CD4-positive, alpha-beta T cell (primary cell): ENCODE measurements around the gene GCLC. TPM values are rescaled to one million over a fixed set of nuclear protein-coding genes. Genes with fewer than 3 reads are reported as not detected.

Experiments
- ATAC-seq: fragments of 200-7000 bp; cut with Tn5 transposase; one replicate; pipeline ENCODE4 v1.10.0; 2022; ENCODE audit warnings: mild to moderate bottlenecking; ENCODE audit not compliant: poor library complexity
- CTCF ChIA-PET: fragments of 350-600 bp; sonication (Branson Sonifier 250); formaldehyde crosslinking; loops from one replicate; lab custom pipeline; 2021; ENCODE audit warnings: antibody characterized with exemption, inconsistent platforms; lab: Charles Lee
- POLR2A ChIA-PET: fragments of 350-600 bp; sonication (Branson Sonifier 250); formaldehyde crosslinking; loops from one replicate; lab custom pipeline; 2021; ENCODE audit warnings: antibody characterized with exemption, inconsistent platforms; lab: Charles Lee
- DNase-seq, 14 experiments: peaks; one replicate each; pipeline ENCODE4 v3.0.0-alpha.2; 2013 to 2020; ENCODE audit warnings: mixed read lengths in 2 of 14
- H3K27ac ChIP-seq, 2 donors: one replicate each; pipeline versions ENCODE4 v1.5.1 to v1.7.0; 2013; ENCODE audit warnings: low read length in 2 of 2, low read depth in 1 of 2, mild to moderate bottlenecking in 1 of 2
- H3K27me3 ChIP-seq, 2 experiments: 1 replicate in 1 of 2; 2 replicates in 1 of 2; pipeline versions ENCODE4 v1.6.1 to v1.7.0; 2013; ENCODE audit warnings: low read length in 2 of 2, control low read depth in 1 of 2, mild to moderate bottlenecking in 1 of 2, moderate library complexity in 1 of 2; ENCODE audit not compliant: insufficient read depth in 2 of 2, control insufficient read depth in 1 of 2
- H3K36me3 ChIP-seq: one replicate; pipeline ENCODE4 v1.6.1; 2013; ENCODE audit warnings: low read length, control low read depth; ENCODE audit not compliant: insufficient read depth
- H3K4me1 ChIP-seq: one replicate; pipeline ENCODE4 v1.6.1; 2013; ENCODE audit warnings: low read length, control low read depth; ENCODE audit not compliant: insufficient read depth
- H3K4me3 ChIP-seq: one replicate; pipeline ENCODE4 v1.5.1; 2013; ENCODE audit warnings: mild to moderate bottlenecking, low read length, moderate library complexity
- H3K9me3 ChIP-seq, 2 experiments: 1 replicate in 1 of 2; 2 replicates in 1 of 2; pipeline versions ENCODE4 v1.6.1 to v1.7.0; 2013; ENCODE audit warnings: low read length in 2 of 2, mild to moderate bottlenecking in 2 of 2, control low read depth in 1 of 2, moderate library complexity in 1 of 2; ENCODE audit not compliant: control insufficient read depth in 1 of 2, insufficient read depth in 1 of 2
- H3K27ac Mint-ChIP-seq: one replicate; pipeline ENCODE4 v1.8.0; 2020; ENCODE audit warnings: mixed read lengths
- H3K27me3 Mint-ChIP-seq: one replicate; pipeline ENCODE4 v1.8.0; 2021; ENCODE audit warnings: mixed read lengths
- H3K36me3 Mint-ChIP-seq: one replicate; pipeline ENCODE4 v1.8.0; 2021; ENCODE audit warnings: low read depth, mixed read lengths
- H3K4me1 Mint-ChIP-seq: one replicate; pipeline ENCODE4 v1.8.0; 2021; ENCODE audit warnings: low read depth, mixed read lengths
- H3K4me3 Mint-ChIP-seq: one replicate; pipeline ENCODE4 v1.8.0; 2020; ENCODE audit warnings: mild to moderate bottlenecking, mixed read lengths
- H3K9me3 Mint-ChIP-seq: one replicate; pipeline ENCODE4 v1.8.0; 2020; ENCODE audit warnings: mixed read lengths
- intact Hi-C, 2 experiments: fragments of 100-400 bp; cut with DNase I in 1 of 2; cut with micrococcal nuclease in 1 of 2; formaldehyde crosslinking; loops; one replicate each; pipeline versions ENCODE4 v1.15.1 to v1.9.0; 2023 to 2025; cut with DNase I, micrococcal nuclease
- total RNA-seq, 174 experiments: library from RNA in 2 of 174; stranded (reverse) in 2 of 174; gene quantifications; one replicate each; pipeline ENCODE4 v1.2.3 and lab custom pipeline; 2021 to 2026
- TF ChIP-seq, protein P1 (sequence below): fragments of 200-600 bp; IDR thresholded peaks from one replicate; pipeline ENCODE4 v1.8.0; 2022; ENCODE audit warnings: antibody characterized with exemption, mild to moderate bottlenecking

GCLC gene
- total RNA-seq, 2 experiments from 2014 or later, result 8.9 to 10.1 TPM

DNA sequence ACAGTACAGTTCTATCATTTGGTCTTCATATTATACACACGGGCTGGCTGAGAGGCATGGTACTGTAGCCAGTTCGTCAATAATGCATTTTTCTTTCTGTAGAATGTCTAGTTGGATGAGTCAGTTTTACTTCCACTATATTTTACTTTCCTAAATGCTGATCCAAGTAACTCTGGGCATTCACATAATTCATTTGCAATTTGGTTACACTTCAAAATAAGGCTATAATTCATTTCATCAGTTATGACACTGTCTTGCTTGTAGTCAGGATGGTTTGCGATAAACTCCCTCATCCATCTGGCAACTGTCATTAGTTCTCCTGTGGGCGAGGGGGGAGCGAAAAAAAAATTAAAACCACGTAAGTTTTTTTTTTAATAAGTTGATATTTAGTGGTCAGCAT, 46.3 kb downstream of the GCLC start:
- no peak overlapping the region for H3K4me3 ChIP-seq
- ChIA-PET CTCF (no interaction called here), POLR2A (no interaction called here)
- Mint-ChIP-seq H3K4me3 (no peak overlapping the region), H3K36me3 (peaks cover 41% of the 10 kb centered on the region), H3K4me1 (no peaks in the 10 kb centered on the region), H3K9me3 (no peaks in the 10 kb centered on the region), H3K27ac (no peak overlapping the region), H3K27me3 (peaks cover 5% of the 10 kb centered on the region)
- intact Hi-C loops, result loop anchor here in 1 of 2 experiments (5.0 kb wide), 1 partner anchor 44 kb away; no protein-coding TSS in a partner anchor
- no peak for DNase-seq
- no peak for ATAC-seq
- no peaks in the 10 kb centered on the region for H3K4me1 ChIP-seq
- no peaks in the 10 kb centered on the region for H3K27me3 ChIP-seq
- no peaks in the 10 kb centered on the region for H3K9me3 ChIP-seq
- H3K36me3 ChIP-seq, result peaks cover 17% of the 10 kb centered on the region
- no peak overlapping the region for H3K27ac ChIP-seq
- TF ChIP-seq, protein P1, sequence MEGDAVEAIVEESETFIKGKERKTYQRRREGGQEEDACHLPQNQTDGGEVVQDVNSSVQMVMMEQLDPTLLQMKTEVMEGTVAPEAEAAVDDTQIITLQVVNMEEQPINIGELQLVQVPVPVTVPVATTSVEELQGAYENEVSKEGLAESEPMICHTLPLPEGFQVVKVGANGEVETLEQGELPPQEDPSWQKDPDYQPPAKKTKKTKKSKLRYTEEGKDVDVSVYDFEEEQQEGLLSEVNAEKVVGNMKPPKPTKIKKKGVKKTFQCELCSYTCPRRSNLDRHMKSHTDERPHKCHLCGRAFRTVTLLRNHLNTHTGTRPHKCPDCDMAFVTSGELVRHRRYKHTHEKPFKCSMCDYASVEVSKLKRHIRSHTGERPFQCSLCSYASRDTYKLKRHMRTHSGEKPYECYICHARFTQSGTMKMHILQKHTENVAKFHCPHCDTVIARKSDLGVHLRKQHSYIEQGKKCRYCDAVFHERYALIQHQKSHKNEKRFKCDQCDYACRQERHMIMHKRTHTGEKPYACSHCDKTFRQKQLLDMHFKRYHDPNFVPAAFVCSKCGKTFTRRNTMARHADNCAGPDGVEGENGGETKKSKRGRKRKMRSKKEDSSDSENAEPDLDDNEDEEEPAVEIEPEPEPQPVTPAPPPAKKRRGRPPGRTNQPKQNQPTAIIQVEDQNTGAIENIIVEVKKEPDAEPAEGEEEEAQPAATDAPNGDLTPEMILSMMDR, result no peak

DNA sequence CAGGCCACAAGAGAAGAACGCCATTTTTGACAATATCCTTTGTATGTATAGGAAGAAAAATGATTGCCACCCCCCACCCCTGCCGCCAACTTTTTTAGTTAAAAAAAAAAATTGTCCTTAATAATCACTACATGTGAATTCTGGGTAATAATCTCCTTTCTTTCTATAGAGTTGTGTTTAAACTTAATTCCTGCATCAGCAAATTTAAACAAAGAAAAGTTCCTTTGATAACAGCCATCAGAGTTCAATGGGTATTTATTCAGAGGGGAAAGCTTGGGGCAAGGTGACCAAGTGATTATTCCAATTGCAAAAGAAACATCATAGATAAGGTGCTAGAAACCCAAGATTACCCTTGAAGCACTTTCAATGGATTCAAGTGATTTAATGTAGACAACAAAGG, 47.0 kb downstream of the GCLC start:
- Mint-ChIP-seq H3K4me1 (no peaks in the 10 kb centered on the region), H3K9me3 (no peaks in the 10 kb centered on the region), H3K4me3 (no peak overlapping the region), H3K27ac (no peak overlapping the region), H3K27me3 (peaks cover 5% of the 10 kb centered on the region), H3K36me3 (peaks cover 33% of the 10 kb centered on the region)
- peaks cover 3% of the 10 kb centered on the region for H3K4me1 ChIP-seq
- no peak overlapping the region for H3K4me3 ChIP-seq
- CTCF ChIA-PET, result no interaction called here
- intact Hi-C loops, result loop anchor here in 1 of 2 experiments (5.0 kb wide), 1 partner anchor 44 kb away; no protein-coding TSS in a partner anchor
- ATAC-seq, result no peak
- no peak for DNase-seq
- no peak overlapping the region for H3K27ac ChIP-seq
- TF ChIP-seq, protein P1, result no peak
- H3K27me3 ChIP-seq, result no peaks in the 10 kb centered on the region
- H3K36me3 ChIP-seq, result peaks cover 14% of the 10 kb centered on the region
- H3K9me3 ChIP-seq, result no peaks in the 10 kb centered on the region
- POLR2A ChIA-PET, result no interaction called here

DNA sequence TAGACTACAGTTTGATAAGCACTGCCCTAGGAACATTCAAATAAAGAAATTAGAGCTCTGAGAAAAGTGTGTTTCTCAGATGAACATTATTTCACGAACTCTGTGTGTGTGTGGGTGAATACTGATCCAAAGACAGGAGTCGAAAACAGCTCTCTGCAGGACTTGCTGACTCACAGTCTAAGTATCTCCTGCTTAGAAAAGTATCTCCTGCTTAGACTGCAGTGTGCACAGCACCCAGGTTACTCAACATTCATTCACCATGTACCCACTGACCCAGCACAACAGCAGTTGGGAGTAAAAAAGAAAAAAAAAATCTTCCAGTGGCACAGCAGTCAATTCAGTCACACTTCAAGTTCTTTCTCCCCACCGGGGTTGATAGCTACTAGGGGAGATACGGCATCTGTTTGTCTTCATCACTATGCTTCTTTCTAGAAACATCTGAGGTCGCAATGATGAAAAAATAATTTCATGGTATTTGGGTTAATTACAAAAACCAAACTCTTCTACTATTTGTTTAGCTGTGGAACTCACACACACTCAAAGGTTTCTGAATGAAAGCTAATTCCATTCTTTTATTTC, 48.0 kb downstream of the GCLC start:
- no peaks in the 10 kb centered on the region for H3K27me3 ChIP-seq
- peaks cover 5% of the 10 kb centered on the region for H3K27me3 Mint-ChIP-seq
- peaks cover 14% of the 10 kb centered on the region for H3K36me3 ChIP-seq
- H3K27ac Mint-ChIP-seq, result no peak overlapping the region
- H3K9me3 ChIP-seq, result no peaks in the 10 kb centered on the region
- ATAC-seq (no peak), DNase-seq (no peak)
- no peaks in the 10 kb centered on the region for H3K9me3 Mint-ChIP-seq
- intact Hi-C loops, result loop anchor here in 1 of 2 experiments (5.0 kb wide), 1 partner anchor 45 kb away; no protein-coding TSS in a partner anchor
- no peak overlapping the region for H3K27ac ChIP-seq
- POLR2A ChIA-PET, result interaction anchor here (0.6 to 1.4 kb wide), 2 partner anchors 10 to 207 kb away, joined by 3 to 4 read pairs; no protein-coding TSS in a partner anchor
- no peak overlapping the region for H3K4me3 ChIP-seq
- peaks cover 24% of the 10 kb centered on the region for H3K36me3 Mint-ChIP-seq
- TF ChIP-seq, protein P1, result no peak
- CTCF ChIA-PET, result interaction anchor here (1.7 kb wide), 1 partner anchor 229 kb away, joined by 6 read pairs; no protein-coding TSS in a partner anchor
- H3K4me1 ChIP-seq, result peaks cover 3% of the 10 kb centered on the region
- H3K4me1 Mint-ChIP-seq, result no peaks in the 10 kb centered on the region
- no peak overlapping the region for H3K4me3 Mint-ChIP-seq
